SIG-M5 treated with dmso at 0.1 percent for 504 hours (cell line): ENCODE measurements around the gene SREK1.
A peak's percentile ranks its signal among the peaks of the same experiment; 100 is the strongest.

ENCODE experiments used
- DNase-seq: peaks from one replicate; lab custom pipeline; 2025; ENCODE audit not compliant: unreplicated experiment; lab: John Stamatoyannopoulos, UW

Gene SREK1, protein sequence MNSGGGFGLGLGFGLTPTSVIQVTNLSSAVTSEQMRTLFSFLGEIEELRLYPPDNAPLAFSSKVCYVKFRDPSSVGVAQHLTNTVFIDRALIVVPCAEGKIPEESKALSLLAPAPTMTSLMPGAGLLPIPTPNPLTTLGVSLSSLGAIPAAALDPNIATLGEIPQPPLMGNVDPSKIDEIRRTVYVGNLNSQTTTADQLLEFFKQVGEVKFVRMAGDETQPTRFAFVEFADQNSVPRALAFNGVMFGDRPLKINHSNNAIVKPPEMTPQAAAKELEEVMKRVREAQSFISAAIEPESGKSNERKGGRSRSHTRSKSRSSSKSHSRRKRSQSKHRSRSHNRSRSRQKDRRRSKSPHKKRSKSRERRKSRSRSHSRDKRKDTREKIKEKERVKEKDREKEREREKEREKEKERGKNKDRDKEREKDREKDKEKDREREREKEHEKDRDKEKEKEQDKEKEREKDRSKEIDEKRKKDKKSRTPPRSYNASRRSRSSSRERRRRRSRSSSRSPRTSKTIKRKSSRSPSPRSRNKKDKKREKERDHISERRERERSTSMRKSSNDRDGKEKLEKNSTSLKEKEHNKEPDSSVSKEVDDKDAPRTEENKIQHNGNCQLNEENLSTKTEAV

DNA sequence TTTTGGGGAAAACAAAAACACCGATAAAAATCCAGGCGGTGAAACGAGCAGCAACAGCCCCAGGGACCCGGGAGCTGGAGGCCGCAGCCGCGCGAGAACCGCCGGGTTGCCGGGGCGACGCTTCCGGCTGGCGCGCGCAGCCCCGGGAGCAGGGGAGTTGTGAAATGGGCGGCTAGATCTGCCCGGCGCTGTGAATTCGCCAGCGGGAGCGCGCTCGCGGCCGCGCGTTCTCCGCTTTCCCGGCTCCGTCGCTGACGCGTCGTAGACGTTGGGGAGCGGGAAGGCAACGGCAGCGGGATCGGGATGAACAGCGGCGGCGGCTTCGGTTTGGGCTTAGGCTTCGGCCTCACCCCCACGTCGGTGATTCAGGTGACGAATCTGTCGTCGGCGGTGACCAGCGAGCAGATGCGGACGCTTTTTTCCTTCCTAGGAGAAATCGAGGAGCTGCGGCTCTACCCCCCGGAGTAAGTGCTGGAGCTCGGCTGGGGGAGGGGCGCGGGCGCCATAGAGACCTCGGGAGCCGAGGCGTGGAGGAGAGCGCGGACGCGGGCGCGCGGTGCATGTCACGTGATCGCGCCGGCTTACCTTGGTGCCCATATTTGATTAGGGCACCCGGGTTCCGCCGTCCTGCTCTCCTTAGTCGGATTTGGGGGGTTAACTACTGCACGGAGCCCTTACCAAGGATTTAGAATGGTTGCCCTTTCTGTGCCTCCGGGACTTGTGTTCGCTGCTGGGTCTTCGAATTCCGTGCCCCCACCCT, at the start of gene SREK1:
Gene SREK1 (plus strand): TSS at position 227 of the 760 bp plus-strand sequence. CDS start 77 bp downstream, at position 304.
- peak; percentile 90 for DNase-seq

DNA sequence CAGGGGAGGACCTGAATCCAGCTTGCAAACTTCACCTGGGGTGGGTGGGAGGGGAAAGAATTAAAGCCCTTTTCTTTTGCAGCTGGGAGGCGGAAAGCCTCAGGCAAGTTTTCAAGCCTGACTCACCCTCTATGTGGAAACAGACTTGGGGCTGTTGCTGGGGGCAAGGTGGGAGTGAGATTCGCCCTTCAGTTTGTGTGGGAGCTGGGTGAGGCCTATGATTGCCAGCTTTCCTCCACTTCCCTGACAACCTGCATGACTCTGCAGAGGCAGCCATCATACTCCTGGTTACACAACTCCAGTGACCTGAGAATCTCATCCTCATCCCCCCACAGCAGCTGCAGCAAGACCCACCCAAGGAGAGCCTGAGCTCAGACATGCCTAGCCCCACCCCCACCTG, 43.2 kb upstream of the SREK1 start:
- no peak for DNase-seq

DNA sequence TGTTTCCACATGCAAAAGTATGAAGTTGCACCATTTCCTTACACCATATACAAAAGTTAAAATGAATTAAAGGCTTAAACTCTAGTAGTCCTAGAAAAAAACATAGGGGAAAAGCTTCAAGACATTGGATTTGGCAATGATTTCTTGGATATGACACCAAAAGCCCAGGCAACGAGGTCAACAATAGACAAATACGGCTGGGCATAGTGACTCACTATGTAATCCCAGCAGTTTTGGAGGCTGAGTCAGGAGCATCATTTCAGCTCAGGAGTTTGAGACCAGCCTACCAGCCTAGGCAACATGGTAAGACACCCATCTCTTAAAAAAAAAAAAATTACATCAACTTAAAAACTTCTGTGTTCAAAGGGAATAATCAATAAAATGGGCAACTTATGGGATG, 30.9 kb upstream of the SREK1 start:
- DNase-seq: no peak

DNA sequence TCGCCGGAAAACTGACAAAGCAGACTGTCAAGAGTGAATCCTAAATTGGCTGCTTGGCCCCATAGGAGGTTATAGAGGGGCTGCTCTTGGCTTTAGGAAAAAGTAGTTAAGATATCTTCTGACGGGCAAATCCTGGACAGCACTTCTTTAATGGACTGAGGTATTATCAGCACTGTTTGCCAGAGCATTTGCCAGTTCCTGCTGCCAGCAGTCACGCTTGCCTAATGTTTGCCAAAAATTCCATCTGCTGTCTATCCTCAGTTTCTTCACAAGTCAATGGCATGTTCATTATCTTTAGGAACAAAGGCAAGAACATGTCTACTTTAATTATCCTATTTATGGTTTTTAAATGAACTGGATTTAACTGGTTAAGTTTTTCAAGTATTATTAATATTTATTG, 25.8 kb upstream of the SREK1 start:
- no peak for DNase-seq

DNA sequence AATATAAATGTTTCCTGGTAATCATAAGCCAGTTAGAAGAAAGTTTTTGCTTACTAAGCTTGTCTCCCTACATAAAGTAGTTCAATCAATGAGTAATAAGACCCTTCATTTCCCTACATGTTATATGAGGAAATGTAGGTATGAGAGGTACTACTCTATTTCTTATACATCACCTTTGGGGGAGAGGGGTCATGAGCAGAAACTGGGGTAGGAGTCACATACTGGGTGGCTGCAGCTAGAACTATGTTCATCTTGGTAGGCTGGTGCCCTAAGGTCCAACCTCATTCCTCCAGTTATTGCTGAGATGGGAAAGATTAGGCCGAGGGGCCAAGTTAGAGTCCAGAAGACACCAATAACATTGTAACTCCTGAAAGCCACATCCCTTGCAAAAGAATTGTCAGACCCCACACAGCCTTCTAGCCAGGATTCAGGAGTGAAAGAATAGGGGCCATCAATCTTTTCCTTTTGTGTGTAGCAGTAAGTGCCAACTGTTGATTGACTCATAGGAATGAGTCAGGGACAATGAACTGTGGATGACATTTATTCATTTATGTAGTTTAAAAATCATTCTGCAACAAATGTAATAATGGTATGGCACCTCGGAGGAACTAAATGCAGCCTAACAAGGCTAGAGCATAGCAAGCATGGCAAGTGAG, 21.6 kb upstream of the SREK1 start:
- no peak for DNase-seq

DNA sequence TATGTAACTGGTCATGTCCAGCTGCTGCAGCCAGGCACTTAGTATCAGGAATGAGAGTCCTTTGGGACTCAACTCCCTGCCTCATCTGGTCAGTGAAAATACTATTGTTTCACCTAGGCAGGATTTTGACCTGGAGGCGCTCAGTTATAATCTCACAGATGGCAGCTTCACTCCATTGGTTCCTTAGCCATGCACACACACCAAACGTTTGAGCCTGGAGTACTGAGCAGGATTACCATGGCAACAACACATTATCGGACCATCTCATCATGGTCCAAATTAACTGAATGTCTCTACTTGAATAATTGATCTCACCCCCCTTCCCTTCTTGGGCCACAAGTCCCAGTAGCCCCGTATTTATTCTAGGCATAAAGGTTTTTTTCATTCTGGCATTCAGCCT, 15.0 kb upstream of the SREK1 start:
- no peak for DNase-seq

DNA sequence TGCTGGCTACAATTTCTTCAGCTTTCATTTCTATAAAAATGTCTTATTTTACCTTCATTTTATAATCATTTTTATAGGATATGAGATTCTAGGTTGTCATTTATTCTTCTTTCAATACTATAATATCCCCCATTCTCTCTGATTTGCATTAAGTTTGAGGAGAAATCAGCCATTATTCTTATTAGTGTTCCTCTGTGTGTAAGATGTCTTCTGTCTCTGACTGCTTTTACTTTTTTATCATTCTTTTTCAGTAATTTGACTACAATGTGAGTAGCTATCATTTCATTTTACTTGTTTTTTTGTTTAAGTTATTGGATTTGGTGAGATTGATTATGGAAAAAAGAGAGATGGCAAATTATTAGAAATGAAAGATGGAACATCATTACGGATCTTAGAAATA, 13.6 kb upstream of the SREK1 start:
- no peak for DNase-seq

DNA sequence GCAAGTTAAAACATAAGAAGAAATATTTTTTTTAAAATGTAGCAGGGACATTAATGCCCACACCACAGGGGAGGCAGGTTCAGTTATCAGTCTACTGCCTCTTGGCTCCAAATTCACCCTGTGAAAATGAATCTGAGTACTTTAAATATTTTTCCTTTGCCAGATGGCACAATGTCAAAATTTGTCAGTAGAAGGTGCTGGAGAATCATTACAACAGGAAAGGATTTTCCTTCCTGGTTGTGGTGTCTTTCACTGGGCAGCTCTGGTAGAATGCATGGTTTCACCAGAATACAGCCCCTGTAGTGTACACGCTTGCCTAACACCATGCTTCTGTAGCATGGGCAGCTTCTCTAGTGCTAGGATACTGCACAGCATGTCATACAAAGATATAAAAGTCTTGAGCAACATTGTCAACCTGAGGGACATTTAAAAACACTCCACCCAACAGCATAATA, 9.7 kb upstream of the SREK1 start:
- no peak for DNase-seq

DNA sequence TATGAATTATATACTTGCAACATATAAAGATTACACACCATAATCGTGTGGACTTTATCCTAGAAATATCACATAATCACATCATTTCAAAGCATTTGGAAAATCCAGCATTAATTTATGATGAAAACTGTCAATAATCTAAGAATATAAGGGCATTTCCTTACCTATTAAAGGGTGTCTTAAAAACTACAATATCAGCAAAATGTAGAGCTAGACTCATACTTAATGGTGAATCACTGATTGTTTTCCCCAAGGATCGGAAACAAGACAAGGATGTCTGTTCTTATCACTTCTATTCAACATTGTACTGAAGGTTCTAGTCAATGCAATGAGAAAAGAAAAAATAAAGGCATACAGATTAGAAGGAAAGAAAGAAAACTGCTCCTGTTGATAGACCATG, 8.0 kb upstream of the SREK1 start:
- DNase-seq: no peak

DNA sequence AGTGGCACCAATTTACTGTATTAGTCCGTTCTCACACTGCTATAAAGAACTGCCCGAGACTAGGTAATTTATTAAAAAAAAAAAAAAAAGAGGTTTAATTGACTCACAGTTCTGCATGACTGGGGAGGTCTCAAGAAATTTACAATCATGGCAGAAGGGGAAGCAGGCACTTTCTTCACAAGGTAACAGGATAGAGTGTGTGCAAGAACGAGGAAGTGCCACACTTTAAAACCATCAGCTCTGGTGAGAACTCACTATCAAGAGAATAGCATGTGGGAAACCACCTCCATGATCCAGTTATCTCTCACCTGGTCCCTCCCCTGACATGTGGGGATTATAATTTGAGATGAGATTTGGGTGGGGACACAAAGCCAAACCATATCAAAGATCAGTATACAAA, 7.2 kb upstream of the SREK1 start:
- DNase-seq: peak; percentile 19

DNA sequence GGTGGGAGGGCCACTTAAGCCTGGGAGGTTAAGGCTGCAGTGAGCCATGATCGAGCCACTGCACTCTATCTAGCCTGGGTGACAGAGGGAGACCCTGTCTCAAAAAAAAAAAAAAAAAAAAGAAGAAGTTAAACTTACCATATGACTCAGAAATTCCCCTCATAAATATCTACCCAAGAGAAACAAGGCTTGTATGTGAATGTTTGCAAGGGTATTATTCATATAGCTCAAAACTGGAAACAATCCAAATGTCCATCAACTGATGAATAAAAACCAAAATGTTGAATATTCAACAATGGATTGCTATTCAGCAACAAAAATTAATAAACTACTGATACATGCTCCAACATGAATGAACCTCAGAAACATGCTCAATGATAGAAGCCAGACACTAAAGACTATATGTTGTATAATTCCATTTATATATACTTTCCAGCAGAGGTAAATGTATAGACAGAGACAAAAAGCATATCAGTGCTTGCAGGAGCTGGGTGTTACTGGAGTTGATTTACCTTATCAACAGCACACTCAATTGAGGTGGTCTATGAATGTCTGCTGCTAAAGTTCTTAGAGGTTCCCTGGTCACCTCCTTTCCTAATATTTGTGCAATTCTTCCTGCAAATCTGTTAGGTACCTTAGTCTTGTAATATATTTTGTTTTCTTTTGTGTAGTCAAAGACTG, 5.3 kb upstream of the SREK1 start:
- peak; percentile 57 for DNase-seq

DNA sequence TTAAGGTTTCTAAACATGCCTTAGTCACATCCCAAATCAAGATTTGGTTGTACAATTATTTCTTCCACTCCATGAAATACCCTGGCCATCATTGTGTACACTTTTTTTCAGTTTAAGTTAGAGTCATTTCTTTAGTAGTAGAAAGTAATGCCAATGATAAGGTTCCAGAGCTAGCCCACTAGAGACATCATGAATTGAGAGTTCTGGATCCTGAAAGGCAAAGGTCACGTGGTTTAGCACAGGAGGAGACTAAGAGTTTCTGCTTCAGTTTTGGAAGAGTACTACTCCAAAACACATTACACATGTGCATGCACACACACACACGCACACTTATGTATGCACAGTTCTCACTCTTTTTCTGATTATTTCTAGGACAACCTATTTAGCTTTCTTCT, 4.8 kb upstream of the SREK1 start:
- no peak for DNase-seq

DNA sequence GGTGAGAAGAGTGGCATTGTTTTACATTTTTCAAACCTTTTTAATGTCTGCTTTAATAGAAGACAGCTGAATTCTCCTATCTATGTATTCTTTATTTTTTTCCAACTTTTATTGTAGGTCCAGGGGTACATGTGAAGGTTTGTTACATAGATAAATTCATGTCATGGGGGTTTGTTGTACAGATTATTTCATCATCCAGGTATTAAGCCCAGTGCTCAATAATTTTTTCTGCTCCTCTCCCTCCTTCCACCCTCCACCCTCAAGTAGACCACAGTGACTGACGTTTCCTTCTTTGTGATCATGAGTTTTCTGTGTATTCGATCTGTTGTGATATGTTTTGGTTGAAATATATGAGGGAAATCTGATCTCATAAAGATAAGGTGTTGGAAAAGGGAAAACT, 1.7 kb upstream of the SREK1 start:
- DNase-seq: no peak

DNA sequence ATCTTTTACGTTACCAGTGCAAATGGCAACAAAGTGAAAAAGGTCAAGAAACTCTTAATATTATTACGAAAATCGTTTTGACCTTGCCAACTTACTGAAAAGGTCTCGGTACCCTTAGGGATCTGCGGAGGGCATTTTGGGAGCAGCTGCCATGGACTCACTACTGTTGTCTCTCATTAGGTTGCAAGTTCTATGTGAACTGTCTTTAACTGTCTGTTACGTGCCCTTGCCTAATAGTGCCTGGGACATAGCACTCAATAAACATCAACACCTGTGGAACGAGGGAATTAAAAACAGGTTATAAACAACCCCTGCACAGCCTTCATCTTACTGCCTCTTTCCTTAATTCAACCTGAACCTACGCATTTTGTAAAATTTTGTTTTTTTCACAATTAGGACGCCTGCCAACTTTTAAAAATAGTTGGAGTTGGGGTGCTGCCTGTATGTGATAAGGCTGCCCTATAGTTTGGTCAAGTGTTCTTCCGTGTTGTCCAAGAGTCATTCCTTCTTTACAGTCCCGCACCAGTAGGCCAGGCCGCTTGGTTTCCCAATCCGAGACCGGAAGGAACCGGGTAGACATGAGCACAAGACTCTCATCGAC, 527 bp upstream of the SREK1 start:
- DNase-seq: no peak

DNA sequence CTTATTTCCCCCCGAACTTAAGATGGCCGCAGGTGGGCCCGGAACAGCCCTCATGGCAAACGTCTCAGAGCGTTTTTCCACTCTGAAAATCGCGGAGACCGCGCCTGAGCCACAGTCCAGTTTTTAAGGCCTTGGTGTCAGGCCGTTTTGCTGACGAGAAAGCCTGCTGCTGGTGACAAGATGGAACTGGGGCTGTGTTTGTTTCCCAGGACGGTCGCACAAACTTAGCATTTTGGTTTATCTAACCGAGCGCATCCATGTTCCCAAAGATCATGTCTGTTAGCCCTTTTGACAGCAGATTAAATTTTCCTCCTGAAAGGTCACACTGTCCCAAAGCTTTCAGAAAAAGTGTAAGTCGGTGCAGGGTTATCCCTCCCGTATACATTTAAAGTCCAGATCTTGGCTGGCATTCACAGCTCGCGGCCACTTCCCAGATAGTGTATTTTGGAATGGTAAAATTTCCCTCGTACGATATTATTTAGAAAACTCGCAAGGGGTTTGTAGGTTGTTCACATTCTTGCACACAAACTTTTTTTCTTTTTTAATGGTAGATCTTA, 812 bp downstream of the SREK1 start:
- DNase-seq: peak; percentile 79

DNA sequence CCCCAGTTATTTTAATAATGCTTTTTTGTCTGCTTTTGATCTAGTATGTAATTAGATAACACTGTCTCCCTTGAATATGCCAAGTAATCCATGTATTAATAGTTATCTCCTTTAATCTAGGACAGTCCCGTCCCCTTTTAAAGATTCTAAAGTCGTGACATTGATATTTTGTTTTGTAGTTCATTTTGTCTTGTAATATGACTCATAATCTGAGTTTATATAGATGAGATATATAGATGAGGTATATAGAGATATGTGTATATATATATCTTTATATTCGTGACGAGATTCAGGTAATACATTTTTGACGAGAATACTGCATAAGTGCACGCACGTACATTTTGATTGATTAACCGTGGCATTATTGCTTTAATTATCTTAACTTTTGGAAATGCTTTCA, 1.6 kb downstream of the SREK1 start:
- DNase-seq: no peak

DNA sequence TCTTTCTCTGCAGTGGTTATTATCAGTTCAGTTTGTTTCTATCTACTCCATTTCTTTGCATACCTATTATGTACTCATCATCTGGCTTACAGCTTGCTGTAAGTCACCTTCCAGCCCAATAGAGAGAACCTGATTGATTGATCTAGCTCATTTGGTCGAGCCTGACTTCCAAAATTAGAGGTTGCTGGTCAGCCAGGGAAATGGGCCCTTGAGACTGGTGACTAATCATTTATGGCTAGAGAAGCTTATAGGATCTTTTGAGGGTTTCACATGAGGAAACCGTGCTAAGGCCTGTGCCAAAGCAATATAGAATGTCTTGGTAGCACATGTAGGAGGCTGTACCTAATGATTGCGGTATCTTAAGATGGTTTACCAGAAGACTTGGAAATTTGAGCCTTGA, 5.8 kb downstream of the SREK1 start:
- DNase-seq: no peak

DNA sequence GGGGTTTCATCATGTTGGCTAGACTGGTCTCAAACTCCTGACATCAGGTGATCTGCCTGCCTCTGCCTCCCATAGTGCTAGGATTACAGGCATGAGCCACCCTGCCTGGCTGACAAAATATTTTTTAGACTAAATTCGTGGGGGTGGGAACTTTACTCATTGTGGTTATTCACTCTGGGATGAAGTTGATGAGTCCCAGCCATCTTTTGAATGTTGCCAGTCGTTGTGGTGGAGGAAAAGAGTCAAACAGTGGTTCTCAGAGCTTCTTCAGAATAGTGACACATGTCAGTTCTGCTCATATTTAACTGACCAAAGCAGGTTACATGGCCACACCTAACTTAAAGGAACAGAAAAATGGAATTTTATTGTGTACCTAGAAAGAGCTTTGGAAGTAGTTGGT, 6.9 kb downstream of the SREK1 start:
- no peak for DNase-seq

DNA sequence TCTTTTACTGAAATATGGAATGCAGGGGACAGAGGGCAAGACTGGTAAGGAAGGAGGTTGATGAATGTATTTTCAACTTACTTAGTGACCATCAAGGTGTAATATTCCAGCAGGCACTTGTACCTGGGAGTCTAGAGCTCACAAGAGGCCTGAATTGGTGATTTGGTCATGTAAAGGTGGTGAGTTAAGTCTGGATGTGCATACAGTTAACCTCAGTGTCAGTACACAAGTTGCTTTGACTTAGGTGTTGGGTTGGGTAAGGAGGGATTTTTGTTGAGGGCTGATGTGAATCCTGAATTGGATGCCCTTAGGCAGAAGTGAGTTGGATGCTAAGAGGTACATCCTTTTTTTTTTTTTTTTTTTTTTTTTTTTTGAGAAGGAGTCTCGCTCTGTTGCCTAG, 7.4 kb downstream of the SREK1 start:
- no peak for DNase-seq

DNA sequence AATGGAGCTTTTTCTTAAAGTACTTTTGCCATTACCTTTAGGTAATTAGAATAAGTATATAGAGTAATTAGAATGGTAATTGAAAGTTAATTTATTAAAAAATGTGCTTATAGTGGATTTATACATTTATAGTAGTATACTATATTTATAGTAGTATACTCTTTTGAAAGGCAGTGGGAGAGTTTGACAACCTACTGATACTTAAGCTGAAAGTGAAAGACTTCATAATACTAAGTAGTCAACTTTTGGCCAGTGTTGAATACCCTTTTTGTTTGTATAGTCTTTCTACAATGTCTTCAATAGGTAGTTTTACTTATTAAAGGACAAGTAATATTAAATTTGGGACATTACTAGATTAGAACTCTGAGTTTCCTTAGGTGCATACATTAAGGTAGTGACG, 12.9 kb downstream of the SREK1 start:
- no peak for DNase-seq
